ENCODE results near the gene URM1.
"Not testable (repeated sequence)": the region's sequence is repeated elsewhere in the genome, so short reads cannot be mapped to it uniquely, and the experiment has no call there.

DNA sequence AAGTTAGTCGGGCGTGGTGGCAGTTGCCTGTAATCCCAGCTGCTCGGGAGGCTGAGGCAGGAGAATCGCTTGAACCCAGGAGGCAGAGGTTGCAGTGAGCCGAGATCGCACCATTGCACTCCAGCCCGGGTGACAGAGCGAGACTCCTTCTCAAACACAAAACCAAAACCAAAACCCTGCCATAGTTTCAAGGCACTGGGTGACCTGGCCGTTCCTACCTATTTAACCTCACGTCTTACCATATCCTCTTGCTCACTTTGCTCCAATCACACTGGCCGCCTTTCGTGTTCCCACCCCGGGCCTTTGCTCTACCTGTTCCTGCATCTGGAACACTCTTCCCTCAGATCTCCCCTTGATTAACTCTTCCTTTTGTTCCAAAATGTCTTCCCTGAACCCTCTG, 42.6 kb downstream of the URM1 start:
- TF ChIP-seq, protein P1, sequence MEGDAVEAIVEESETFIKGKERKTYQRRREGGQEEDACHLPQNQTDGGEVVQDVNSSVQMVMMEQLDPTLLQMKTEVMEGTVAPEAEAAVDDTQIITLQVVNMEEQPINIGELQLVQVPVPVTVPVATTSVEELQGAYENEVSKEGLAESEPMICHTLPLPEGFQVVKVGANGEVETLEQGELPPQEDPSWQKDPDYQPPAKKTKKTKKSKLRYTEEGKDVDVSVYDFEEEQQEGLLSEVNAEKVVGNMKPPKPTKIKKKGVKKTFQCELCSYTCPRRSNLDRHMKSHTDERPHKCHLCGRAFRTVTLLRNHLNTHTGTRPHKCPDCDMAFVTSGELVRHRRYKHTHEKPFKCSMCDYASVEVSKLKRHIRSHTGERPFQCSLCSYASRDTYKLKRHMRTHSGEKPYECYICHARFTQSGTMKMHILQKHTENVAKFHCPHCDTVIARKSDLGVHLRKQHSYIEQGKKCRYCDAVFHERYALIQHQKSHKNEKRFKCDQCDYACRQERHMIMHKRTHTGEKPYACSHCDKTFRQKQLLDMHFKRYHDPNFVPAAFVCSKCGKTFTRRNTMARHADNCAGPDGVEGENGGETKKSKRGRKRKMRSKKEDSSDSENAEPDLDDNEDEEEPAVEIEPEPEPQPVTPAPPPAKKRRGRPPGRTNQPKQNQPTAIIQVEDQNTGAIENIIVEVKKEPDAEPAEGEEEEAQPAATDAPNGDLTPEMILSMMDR (IDR thresholded peaks at IDR 0.05) = not testable (repeated sequence)
- not testable (repeated sequence) for TF ChIP-seq POLR2A (IDR thresholded peaks at IDR 0.05)
